SK-N-SH (cell line): ENCODE results near the gene PA2G4. TPM values are rescaled to one million over a fixed set of nuclear protein-coding genes. Genes with fewer than 3 reads are reported as not detected.
"Not testable (repeated sequence)": the region's sequence is repeated elsewhere in the genome, so short reads cannot be mapped to it uniquely, and the experiment has no call there.

Experiments
- CTCF ChIA-PET: fragments of 300-600, 350-600 bp; formaldehyde crosslinking; extraction: SDS; loops from one replicate; lab custom pipeline; 2021; lab: Yijun Ruan, JAX
- POLR2A ChIA-PET: fragments of 350-600 bp; sonication (Branson Sonifier 250); formaldehyde crosslinking; extraction: SDS; loops from one replicate; lab custom pipeline; 2020; ENCODE audit warnings: antibody characterized with exemption, inconsistent platforms; lab: Yijun Ruan, JAX
- DNase-seq: peaks from one replicate; pipeline ENCODE4 v3.0.0; 2012
- H2AFZ ChIP-seq: fragments of 200-600 bp; sonication (generic); 2 replicates; pipeline ENCODE4 v1.8.1; 2016; ENCODE audit warnings: antibody characterized with exemption, mild to moderate bottlenecking, low read depth
- H3F3A ChIP-seq: fragments of 200-600 bp; sonication (generic); replicated peaks from 2 replicates; pipeline ENCODE3; 2016; ENCODE audit warnings: antibody characterized with exemption, mild to moderate bottlenecking; ENCODE audit not compliant: insufficient read depth
- H3K27ac ChIP-seq, 2 experiments: fragments of 200-500 bp in 1 of 2; fragments of 200-600 bp in 1 of 2; sonication (Bioruptor generic) in 1 of 2; sonication (generic), shearing (Covaris generic) in 1 of 2; 2 replicates each; pipeline versions ENCODE4 v1.5.1 to v1.6.1; 2014 to 2016; ENCODE audit warnings: low read depth in 2 of 2, inconsistent platforms in 1 of 2, low read length in 1 of 2, mild to moderate bottlenecking in 1 of 2, mixed read lengths in 1 of 2
- H3K27me3 ChIP-seq: fragments of 200-600 bp; sonication (generic), shearing (Covaris generic); 2 replicates; pipeline ENCODE4 v1.6.1; 2016; ENCODE audit warnings: mixed run types; ENCODE audit not compliant: insufficient read depth
- H3K36me3 ChIP-seq, 2 experiments: fragments of 200-500 bp in 1 of 2; fragments of 200-600 bp in 1 of 2; sonication (Bioruptor generic) in 1 of 2; sonication (generic) in 1 of 2; replicated peaks in 1 of 2; 2 replicates each; pipeline versions ENCODE3 to v1.5.1; 2014 to 2016; ENCODE audit warnings: low read length in 1 of 2, mild to moderate bottlenecking in 1 of 2; ENCODE audit not compliant: insufficient read depth in 2 of 2, control insufficient read depth in 1 of 2
- H3K4me1 ChIP-seq, 2 experiments: fragments of 200-500 bp in 1 of 2; fragments of 200-600 bp in 1 of 2; sonication (Bioruptor generic) in 1 of 2; sonication (generic), shearing (Covaris generic) in 1 of 2; 2 replicates each; pipeline versions ENCODE4 v1.5.1 to v1.6.1; 2014 to 2016; ENCODE audit warnings: low read depth in 1 of 2, low read length in 1 of 2, mixed run types in 1 of 2; ENCODE audit not compliant: insufficient read depth in 2 of 2, control insufficient read depth in 1 of 2
- H3K4me2 ChIP-seq: fragments of 200-600 bp; sonication (generic), shearing (Covaris generic); 2 replicates; pipeline ENCODE4 v1.6.1; 2017; ENCODE audit warnings: mixed run types
- H3K4me3 ChIP-seq, 2 experiments: fragments of 200-500 bp in 1 of 2; fragments of 200-600 bp in 1 of 2; sonication (Bioruptor generic) in 1 of 2; sonication (generic), shearing (Covaris generic) in 1 of 2; 2 replicates each; pipeline versions ENCODE4 v1.5.1 to v1.8.1; 2014 to 2016; ENCODE audit warnings: low read depth in 2 of 2, inconsistent platforms in 1 of 2, low read length in 1 of 2, mild to moderate bottlenecking in 1 of 2, mixed read lengths in 1 of 2, moderate library complexity in 1 of 2
- H3K79me2 ChIP-seq: fragments of 200-600 bp; sonication (generic); 2 replicates; pipeline ENCODE4 v1.8.1; 2017; ENCODE audit warnings: mild to moderate bottlenecking; ENCODE audit not compliant: insufficient read depth
- H3K9ac ChIP-seq: fragments of 200-600 bp; sonication (generic); 2 replicates; pipeline ENCODE4 v1.6.1; 2017; ENCODE audit warnings: mixed run types
- H3K9me2 ChIP-seq: fragments of 200-600 bp; sonication (generic); 2 replicates; pipeline ENCODE4 v1.6.1; 2017; ENCODE audit warnings: mixed run types
- H3K9me3 ChIP-seq: fragments of 200-600 bp; sonication (generic); 2 replicates; pipeline ENCODE4 v1.6.1; 2017; ENCODE audit warnings: mixed run types, mild to moderate bottlenecking, moderate library complexity
- H4K20me1 ChIP-seq: fragments of 200-600 bp; sonication (generic); 2 replicates; pipeline ENCODE4 v1.6.1; 2017; ENCODE audit warnings: mild to moderate bottlenecking, mixed run types; ENCODE audit not compliant: insufficient read depth
- FOXJ3 ChIP-seq: sonication (generic); formaldehyde crosslinking; IDR thresholded peaks from 2 replicates; pipeline ENCODE4 v1.5.1; 2020; ENCODE audit warnings: mild to moderate bottlenecking, missing genetic modification reagents
- FOXM1 ChIP-seq: IDR thresholded peaks from 2 replicates; pipeline ENCODE4 v1.4.0; 2012; ENCODE audit warnings: low read depth, mild to moderate bottlenecking
- JUND ChIP-seq: IDR thresholded peaks from 2 replicates; pipeline ENCODE4 v1.4.0; 2012
- NFIC ChIP-seq: IDR thresholded peaks from 2 replicates; pipeline ENCODE4 v1.4.0; 2012; ENCODE audit warnings: borderline replicate concordance
- NRF1 ChIP-seq: IDR thresholded peaks from 2 replicates; pipeline ENCODE4 v1.6.1; 2012; ENCODE audit warnings: low read depth, mild to moderate bottlenecking, low read length
- RFX5 ChIP-seq: IDR thresholded peaks from 2 replicates; pipeline ENCODE4 v1.6.1; 2012; ENCODE audit warnings: mild to moderate bottlenecking, improper control_type of control experiment, low read length
- SMC3 ChIP-seq: IDR thresholded peaks from 2 replicates; pipeline ENCODE4 v1.6.1; 2012; ENCODE audit warnings: low read depth, low read length, improper control_type of control experiment
- TAF1 ChIP-seq: IDR thresholded peaks from 2 replicates; pipeline ENCODE4 v1.6.1; 2012; ENCODE audit warnings: low read depth, mild to moderate bottlenecking, low read length, moderate library complexity, borderline replicate concordance
- TEAD4 ChIP-seq: IDR thresholded peaks from 2 replicates; pipeline ENCODE4 v1.4.0; 2012; ENCODE audit warnings: mild to moderate bottlenecking, borderline replicate concordance; ENCODE audit not compliant: insufficient read depth
- WGBS: methylation state at CpG from one replicate; pipeline ENCODE4 v1.1.6; 2017; ENCODE audit warnings: low lambda C conversion rate; 5-methylcytosine and 5-hydroxymethylcytosine counted together
- polyA plus RNA-seq, 3 experiments: library from polyadenylated mRNA; depleted of rRNA; stranded (reverse); fragments of >200 nt; gene quantifications; 2 replicates each; pipeline ENCODE4 v1.2.3, GENCODE V29; 2012
- TF ChIP-seq, protein P1 (sequence below): fragments of 200-600 bp; sonication (generic); IDR thresholded peaks from 2 replicates; pipeline ENCODE4 v1.6.1; 2017; ENCODE audit warnings: antibody characterized with exemption, mild to moderate bottlenecking, moderate library complexity

The PA2G4 gene
- polyA plus RNA-seq, 1 of the 3 experiments (the other 2 are of a cell fraction): 207 TPM

DNA sequence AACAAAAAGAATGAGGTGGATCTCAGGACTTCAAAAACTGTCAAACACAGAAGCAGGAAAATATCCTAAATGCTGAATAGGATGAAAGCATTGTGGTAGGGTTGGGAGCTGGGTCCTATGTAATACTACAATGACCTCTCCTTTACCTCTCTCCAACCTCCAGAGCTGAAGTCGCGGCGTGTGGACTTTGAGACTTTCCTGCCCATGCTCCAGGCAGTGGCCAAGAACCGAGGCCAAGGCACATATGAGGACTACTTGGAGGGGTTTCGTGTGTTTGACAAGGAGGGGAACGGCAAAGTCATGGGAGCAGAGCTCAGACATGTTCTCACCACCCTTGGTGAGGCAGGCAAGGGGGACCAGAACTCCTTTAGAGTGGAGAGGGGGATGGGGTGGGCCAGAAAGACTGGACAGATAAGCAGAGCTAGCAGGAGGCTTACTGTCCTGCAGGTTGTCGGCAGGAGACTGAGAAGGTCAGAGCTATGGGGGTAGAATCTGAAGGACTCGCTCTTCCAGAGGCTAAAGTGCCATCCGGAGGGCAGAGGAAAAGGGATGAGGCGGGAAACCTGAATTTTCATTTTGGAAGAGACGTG lies 51.0 kb downstream of the PA2G4 start:
- peaks cover 57% of the 10 kb centered on the region for H3K79me2 ChIP-seq
- no peak overlapping the region for H3K4me3 ChIP-seq
- H3K36me3 ChIP-seq: peaks cover 15 to 21% of the 10 kb centered on the region in 2 experiments
- H3K9me3 ChIP-seq: no peaks in the 10 kb centered on the region
- no peak for TF ChIP-seq FOXM1
- TF ChIP-seq SMC3: no peak
- no peak for TF ChIP-seq NFIC
- no peak for TF ChIP-seq FOXJ3 (CRISPR knock-in tag)
- TF ChIP-seq, protein P1, sequence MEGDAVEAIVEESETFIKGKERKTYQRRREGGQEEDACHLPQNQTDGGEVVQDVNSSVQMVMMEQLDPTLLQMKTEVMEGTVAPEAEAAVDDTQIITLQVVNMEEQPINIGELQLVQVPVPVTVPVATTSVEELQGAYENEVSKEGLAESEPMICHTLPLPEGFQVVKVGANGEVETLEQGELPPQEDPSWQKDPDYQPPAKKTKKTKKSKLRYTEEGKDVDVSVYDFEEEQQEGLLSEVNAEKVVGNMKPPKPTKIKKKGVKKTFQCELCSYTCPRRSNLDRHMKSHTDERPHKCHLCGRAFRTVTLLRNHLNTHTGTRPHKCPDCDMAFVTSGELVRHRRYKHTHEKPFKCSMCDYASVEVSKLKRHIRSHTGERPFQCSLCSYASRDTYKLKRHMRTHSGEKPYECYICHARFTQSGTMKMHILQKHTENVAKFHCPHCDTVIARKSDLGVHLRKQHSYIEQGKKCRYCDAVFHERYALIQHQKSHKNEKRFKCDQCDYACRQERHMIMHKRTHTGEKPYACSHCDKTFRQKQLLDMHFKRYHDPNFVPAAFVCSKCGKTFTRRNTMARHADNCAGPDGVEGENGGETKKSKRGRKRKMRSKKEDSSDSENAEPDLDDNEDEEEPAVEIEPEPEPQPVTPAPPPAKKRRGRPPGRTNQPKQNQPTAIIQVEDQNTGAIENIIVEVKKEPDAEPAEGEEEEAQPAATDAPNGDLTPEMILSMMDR: no peak
- no peak for TF ChIP-seq JUND
- no peak for TF ChIP-seq NRF1
- no peak for TF ChIP-seq TEAD4
- TF ChIP-seq RFX5: no peak
- no peak for TF ChIP-seq TAF1
- DNase-seq: no peak
- H3K27me3 ChIP-seq: no peaks in the 10 kb centered on the region
- no peaks in the 10 kb centered on the region for H3K9me2 ChIP-seq
- no peak overlapping the region for H3K4me2 ChIP-seq
- WGBS: 97% methylated on average over 11 of the region's 11 CpGs
- H3K9ac ChIP-seq: no peak overlapping the region
- no peak overlapping the region for H2AFZ ChIP-seq
- no peak overlapping the region for H3K27ac ChIP-seq
- peaks cover 31% of the 10 kb centered on the region for H3F3A ChIP-seq
- peaks cover 29 to 35% of the 10 kb centered on the region in 2 experiments for H3K4me1 ChIP-seq
- CTCF ChIA-PET: interaction anchor here (0.6 to 2.4 kb wide), 4 partner anchors 29 to 366 kb away, joined by 3 to 14 read pairs (median 8); partner anchors contain the start of gene SMARCC2
- POLR2A ChIA-PET: no interaction called here
- H4K20me1 ChIP-seq: peaks cover 12% of the 10 kb centered on the region

- DNase-seq, H3K9me3 ChIP-seq, H2AFZ ChIP-seq, H3K27me3 ChIP-seq, H3K4me2 ChIP-seq, H3K9ac ChIP-seq, H3K9me2 ChIP-seq: not testable (repeated sequence)
- H3K27ac ChIP-seq: peak overlapping the region in 1 of 2 experiments; percentile 70; a peak in 2 of 4 replicates
- ChIA-PET CTCF (interaction anchor here (0.7 to 3.6 kb wide), 5 partner anchors 30 to 48 kb away, joined by 4 to 13 read pairs (median 8); partner anchors contain the start of genes SMARCC2 and ZC3H10), POLR2A (interaction anchor here (0.6 kb wide), 1 partner anchor 28 kb away, joined by 5 read pairs; no protein-coding TSS in a partner anchor)
- H4K20me1 ChIP-seq: peaks cover 24% of the 10 kb centered on the region
- H3K36me3 ChIP-seq: peaks cover 28 to 34% of the 10 kb centered on the region in 2 experiments
- 96% methylated on average over 21 of the region's 21 CpGs for WGBS
- H3K79me2 ChIP-seq: peaks cover 70% of the 10 kb centered on the region
- peak overlapping the region in 1 of 2 experiments; percentile 58; a peak in 1 of 4 replicates for H3K4me3 ChIP-seq
- H3K4me1 ChIP-seq: peaks cover 33 to 43% of the 10 kb centered on the region in 2 experiments
- peaks cover 39% of the 10 kb centered on the region for H3F3A ChIP-seq
Observed at GRCh38 chr12:56156464-56157200, 52.3 kb downstream of the PA2G4 start.
